ENCODE data around the gene NFIC. TPM values are rescaled to one million over a fixed set of nuclear protein-coding genes. Genes with fewer than 3 reads are reported as not detected.
"Not testable (repeated sequence)": the region's sequence is repeated elsewhere in the genome, so short reads cannot be mapped to it uniquely, and the experiment has no call there.

NFIC gene
- total RNA-seq, 4 donors from 2014 or later, result 55.7 to 84.5 (median 65.5) TPM

DNA sequence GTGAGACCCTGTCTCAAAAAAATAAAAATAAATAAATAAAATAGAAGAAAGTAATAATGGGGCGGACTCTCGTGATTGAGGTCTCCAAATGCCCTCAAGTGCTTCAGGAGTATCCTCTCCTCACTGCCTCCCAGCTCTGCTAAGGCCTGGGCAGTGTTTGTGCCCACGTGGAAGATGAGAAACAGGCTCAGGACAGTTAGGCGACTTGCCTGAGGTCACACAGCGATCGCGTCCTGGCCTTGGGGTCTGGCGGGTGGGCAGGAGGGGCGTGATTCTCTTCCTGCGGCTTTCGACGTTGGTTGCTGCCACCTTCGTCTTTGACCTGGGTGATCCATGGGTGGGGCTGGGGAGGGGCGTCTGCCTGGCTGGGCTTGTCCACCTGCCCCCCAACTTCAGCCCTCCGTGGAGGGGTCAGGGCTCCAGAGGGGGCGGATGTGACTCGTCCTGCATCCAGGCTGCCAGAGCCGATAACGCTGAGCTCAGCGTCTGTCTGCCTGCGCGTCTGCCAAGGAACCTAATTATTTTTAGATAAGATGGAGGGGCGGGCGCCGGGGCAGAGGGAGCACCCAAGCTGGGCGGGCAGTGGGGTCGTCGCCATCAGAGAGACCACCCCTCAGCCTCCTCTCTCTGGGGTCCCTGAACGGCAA lies 56.9 kb downstream of the NFIC start:
- DNase-seq (ENCODE audit: low spot score) (no peak), ATAC-seq (ENCODE audit: low FRiP score) (peak; percentile 17)
- TF ChIP-seq, protein P1, sequence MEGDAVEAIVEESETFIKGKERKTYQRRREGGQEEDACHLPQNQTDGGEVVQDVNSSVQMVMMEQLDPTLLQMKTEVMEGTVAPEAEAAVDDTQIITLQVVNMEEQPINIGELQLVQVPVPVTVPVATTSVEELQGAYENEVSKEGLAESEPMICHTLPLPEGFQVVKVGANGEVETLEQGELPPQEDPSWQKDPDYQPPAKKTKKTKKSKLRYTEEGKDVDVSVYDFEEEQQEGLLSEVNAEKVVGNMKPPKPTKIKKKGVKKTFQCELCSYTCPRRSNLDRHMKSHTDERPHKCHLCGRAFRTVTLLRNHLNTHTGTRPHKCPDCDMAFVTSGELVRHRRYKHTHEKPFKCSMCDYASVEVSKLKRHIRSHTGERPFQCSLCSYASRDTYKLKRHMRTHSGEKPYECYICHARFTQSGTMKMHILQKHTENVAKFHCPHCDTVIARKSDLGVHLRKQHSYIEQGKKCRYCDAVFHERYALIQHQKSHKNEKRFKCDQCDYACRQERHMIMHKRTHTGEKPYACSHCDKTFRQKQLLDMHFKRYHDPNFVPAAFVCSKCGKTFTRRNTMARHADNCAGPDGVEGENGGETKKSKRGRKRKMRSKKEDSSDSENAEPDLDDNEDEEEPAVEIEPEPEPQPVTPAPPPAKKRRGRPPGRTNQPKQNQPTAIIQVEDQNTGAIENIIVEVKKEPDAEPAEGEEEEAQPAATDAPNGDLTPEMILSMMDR (IDR thresholded peaks at IDR 0.05), result no peak

DNA sequence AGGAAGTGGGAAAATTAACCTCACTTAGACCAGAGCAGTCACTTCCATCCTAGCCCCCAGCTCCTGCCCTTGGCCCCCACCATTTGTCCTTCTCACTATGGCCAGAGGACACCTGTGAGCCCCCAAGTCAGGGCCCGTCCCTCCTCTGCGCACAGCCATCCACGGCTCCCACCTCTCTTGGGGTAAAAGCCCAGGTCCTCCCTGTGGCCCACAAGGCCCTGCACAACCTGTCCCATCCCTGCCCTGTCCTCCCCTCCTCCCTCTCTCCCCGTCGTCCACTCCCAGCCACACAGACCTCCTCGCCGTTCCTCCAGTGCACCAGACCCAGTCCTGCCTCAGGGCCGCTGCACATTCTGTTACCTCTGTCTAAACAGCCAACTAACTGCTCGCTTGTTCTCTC lies 60.0 kb downstream of the NFIC start:
- no peak for DNase-seq (ENCODE audit: low spot score)
- TF ChIP-seq, protein P1 (IDR thresholded peaks at IDR 0.05), result no peak
- ATAC-seq (ENCODE audit: low FRiP score), result no peak

DNA sequence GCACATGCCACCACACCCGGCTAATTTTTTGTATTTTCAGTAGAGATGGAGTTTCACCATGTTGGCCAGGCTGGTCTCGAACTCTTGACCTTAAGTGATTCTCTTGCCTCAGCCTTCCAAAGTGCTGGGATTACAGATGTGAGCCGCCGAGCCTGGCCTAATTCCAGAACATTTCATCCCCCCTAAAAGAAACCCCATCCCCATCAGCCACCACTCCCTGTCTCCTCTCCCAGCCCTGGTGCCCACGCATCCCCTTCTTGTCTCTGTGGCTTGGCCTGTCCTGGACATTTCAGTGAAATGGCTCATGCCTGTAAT lies 63.9 kb downstream of the NFIC start:
- ATAC-seq (ENCODE audit: low FRiP score); DNase-seq (ENCODE audit: low spot score): not testable (repeated sequence)

DNA sequence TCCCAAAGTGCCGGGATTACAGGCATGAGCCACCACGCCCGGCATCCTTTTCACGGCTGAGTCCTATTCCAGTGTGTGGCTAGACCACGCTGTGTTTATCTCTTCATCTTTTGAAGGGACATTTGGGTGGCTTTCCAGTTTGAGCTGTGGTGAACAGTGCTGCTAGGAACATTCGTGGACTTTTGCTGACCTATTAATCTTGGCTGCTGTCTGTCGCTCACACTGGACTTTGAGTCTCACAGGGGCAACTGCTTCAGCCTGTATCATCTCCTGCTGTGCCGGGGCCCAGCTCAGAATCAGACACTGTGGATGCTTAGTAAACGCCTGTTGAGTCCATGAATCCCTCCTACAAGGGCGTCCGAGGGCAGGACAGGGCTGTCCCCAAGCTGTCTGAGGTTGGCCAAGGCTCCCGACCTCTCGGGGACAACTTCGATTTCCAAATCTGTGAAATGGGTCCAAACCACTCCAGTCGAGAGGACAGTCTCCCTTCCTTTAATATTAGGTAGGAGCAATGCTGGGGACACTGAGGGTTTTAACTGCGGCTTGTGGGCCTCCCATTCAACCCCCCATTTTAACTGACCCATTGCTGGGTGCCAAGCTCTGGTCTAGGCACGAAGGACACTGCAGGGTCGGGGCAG lies 65.5 kb downstream of the NFIC start:
- TF ChIP-seq, protein P1 (IDR thresholded peaks at IDR 0.05), result no peak
- no peak for ATAC-seq (ENCODE audit: low FRiP score)
- DNase-seq (ENCODE audit: low spot score), result no peak

DNA sequence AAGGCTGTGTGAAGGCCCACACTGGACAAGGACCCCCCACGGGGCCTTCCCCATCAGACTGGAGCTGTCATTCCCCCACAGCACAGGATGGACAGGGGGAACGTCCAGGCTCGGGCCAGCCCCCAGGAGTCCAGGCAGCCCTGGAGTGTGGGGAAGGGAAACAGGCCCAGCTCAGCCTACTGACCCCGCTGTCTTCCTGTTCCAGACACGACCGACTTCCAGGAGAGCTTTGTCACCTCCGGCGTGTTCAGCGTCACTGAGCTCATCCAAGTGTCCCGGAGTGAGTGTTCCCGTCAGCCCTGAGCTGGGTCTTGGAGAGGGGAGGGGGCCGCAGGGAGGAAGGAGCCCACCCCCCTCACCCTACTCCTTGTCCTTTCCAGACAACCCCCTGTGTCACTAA lies 66.9 kb downstream of the NFIC start:
- TF ChIP-seq, protein P1 (IDR thresholded peaks at IDR 0.05), result no peak

DNA sequence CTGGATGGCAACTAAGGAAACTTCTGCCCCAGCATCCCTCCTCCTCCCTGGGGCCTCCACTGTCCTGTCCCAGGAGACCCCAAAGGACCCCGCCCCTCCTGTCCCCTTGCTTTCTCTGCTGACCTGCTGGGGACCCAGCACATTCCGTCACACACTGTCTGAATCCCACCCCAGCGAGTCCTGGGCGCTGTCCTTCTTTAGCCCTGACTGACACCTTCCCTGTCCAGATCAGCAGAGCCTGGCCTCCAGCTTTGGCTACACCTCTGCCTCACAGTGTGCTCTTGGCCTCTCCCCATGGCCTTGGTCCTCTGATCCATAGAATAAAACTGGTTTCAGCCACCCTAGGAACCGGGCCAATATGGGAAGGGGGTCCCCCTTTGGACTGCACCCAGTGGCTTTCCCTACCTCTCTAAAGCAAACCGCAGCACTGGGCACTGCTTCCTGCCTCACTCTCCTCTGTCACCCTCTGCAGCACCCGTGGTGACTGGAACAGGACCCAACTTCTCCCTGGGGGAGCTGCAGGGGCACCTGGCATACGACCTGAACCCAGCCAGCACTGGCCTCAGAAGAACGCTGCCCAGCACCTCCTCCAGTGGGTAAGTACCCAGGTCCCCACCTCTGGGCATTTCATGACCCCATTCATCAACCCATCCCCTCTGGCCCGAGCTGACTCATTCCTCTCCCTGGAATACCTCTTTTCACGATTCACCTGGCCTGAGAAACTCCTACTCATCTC lies 67.6 kb downstream of the NFIC start:
- TF ChIP-seq, protein P1 (IDR thresholded peaks at IDR 0.05), result no peak
- ATAC-seq (ENCODE audit: low FRiP score), result no peak
- DNase-seq (ENCODE audit: low spot score), result no peak

More for the DNA sequence above, 66.9 kb downstream of the NFIC start:
- ATAC-seq (ENCODE audit: low FRiP score), result no peak
- DNase-seq (ENCODE audit: low spot score), result no peak

DNA sequence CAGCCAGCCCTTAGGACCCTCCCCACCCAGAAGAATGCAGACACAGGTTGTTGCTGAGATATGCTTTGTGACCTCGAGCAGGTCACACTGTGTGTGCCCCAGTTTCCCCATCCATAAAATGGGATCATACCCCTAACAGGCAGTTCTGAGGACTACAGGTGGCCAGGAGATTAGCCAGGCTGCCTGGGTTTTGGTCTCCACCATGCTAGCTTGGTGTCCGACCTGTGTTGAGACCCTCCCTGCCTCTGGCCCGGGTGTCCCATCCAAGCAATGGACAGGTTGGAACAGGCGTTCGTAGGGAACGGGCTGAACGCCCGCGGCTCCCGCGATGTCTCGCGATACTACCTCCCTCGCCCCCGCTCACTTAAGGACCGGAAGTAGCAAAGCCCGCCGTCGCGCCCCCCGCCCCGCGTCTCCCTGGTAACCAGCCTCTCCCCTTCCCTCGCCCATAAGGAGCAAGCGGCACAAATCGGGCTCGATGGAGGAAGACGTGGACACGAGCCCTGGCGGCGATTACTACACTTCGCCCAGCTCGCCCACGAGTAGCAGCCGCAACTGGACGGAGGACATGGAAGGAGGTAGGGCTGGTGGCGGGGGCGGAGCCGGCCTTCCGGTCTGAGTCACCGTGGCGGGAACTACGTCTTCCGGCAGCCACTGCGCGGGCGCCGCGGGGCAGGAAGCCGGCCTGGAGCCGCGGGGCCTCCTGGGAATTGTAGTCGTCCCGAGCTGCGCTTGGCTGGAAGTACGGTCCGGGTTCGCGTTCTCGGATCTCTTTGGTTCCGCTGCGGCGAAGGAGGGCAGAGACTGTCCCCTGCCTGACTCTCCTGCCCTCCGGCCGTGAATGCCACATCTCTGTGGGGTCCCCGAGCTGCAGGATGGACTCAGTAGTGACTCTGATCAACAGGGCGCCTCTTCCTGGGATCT lies 68.5 kb downstream of the NFIC start:
- DNase-seq (ENCODE audit: low spot score) (peak; percentile 81), ATAC-seq (ENCODE audit: low FRiP score) (peak; percentile 94)
- TF ChIP-seq, protein P1 (IDR thresholded peaks at IDR 0.05), result no peak
